PC-3 (cell line): Measurements from ENCODE around the gene SNX21. TPM values are rescaled to one million over a fixed set of nuclear protein-coding genes. Genes with fewer than 3 reads are reported as not detected.

ENCODE experiments used
- ATAC-seq: fragments of 200-7000 bp; cut with Tn5 transposase; 2 replicates; pipeline ENCODE4 v1.9.1; 2020; ENCODE audit warnings: mild to moderate bottlenecking, moderate library complexity
- BruUV-seq: library from RNA; stranded (reverse); fragments of 400-500 nt; replicated peaks from 2 replicates; lab custom pipeline; 2021; lab: Mats Ljungman, UMichigan
- CTCF ChIA-PET: fragments of 300-600 bp; sonication (Branson Sonifier 250); formaldehyde crosslinking; loops from one replicate; lab custom pipeline; 2022; ENCODE audit warnings: antibody characterized with exemption; lab: Charles Lee
- POLR2A ChIA-PET: fragments of 300-600 bp; sonication (Branson Sonifier 250); formaldehyde crosslinking; loops from one replicate; lab custom pipeline; 2022; ENCODE audit warnings: antibody characterized with exemption; ENCODE audit not compliant: unreplicated experiment; lab: Charles Lee
- DNase-seq: peaks from one replicate; pipeline ENCODE4 v3.0.0-alpha.2; 2015
- H2AFZ ChIP-seq: fragments of 300-600 bp; sonication (generic); 2 replicates; pipeline ENCODE4 v1.6.0; 2016; ENCODE audit warnings: antibody characterized with exemption, low read length
- H3F3A ChIP-seq: fragments of 300-600 bp; sonication (generic); one replicate; pipeline ENCODE4 v1.6.0; 2017; ENCODE audit warnings: antibody characterized with exemption, low read length, control low read depth, mild to moderate bottlenecking; ENCODE audit not compliant: unreplicated experiment
- H3K27ac ChIP-seq: fragments of 300-600 bp; sonication (generic); 2 replicates; pipeline ENCODE4 v1.5.1; 2016; ENCODE audit warnings: mild to moderate bottlenecking, low read length
- H3K27me3 ChIP-seq: fragments of 300-600 bp; sonication (generic); 2 replicates; pipeline ENCODE4 v1.6.1; 2016; ENCODE audit warnings: low read length, mixed read lengths
- H3K36me3 ChIP-seq: fragments of 300-600 bp; sonication (generic); 2 replicates; pipeline ENCODE4 v1.6.1; 2016; ENCODE audit warnings: low read depth, mixed run types, low read length, mixed read lengths
- H3K4me1 ChIP-seq: fragments of 300-600 bp; sonication (generic); 2 replicates; pipeline ENCODE4 v1.5.1; 2016; ENCODE audit warnings: low read length; ENCODE audit not compliant: insufficient read depth
- H3K4me2 ChIP-seq: fragments of 300-600 bp; sonication (generic); 2 replicates; pipeline ENCODE4 v1.6.0; 2016; ENCODE audit warnings: low read length
- H3K4me3 ChIP-seq: fragments of 300-600 bp; sonication (generic); 2 replicates; pipeline ENCODE4 v1.5.1; 2016; ENCODE audit warnings: mild to moderate bottlenecking, low read length, mixed read lengths
- H3K79me2 ChIP-seq: fragments of 300-600 bp; sonication (generic); 2 replicates; pipeline ENCODE4 v1.6.1; 2017; ENCODE audit warnings: low read length, mixed read lengths
- H3K9ac ChIP-seq: fragments of 300-600 bp; sonication (generic); 2 replicates; pipeline ENCODE4 v1.6.0; 2016; ENCODE audit warnings: mild to moderate bottlenecking, low read length
- H3K9me2 ChIP-seq: fragments of 300-600 bp; sonication (generic); replicated peaks from 2 replicates; pipeline ENCODE4 v1.6.1; 2016; ENCODE audit warnings: mixed run types, low read length, mixed read lengths
- H3K9me3 ChIP-seq: fragments of 300-600 bp; sonication (generic); 2 replicates; pipeline ENCODE4 v1.6.1; 2016; ENCODE audit warnings: low read length, mixed read lengths
- H4K20me1 ChIP-seq: fragments of 300-600 bp; sonication (generic); 2 replicates; pipeline ENCODE4 v1.6.1; 2016; ENCODE audit warnings: low read length, mixed read lengths
- EZH2 ChIP-seq: fragments of 300-600 bp; sonication (generic); IDR thresholded peaks from one replicate; pipeline ENCODE4 v1.6.1; 2017; ENCODE audit warnings: antibody characterized with exemption, mild to moderate bottlenecking, low read length; ENCODE audit not compliant: unreplicated experiment
- EZH2phosphoT487 ChIP-seq: fragments of 300-600 bp; sonication (generic); IDR thresholded peaks from 2 replicates; pipeline ENCODE4 v1.6.1; 2018; ENCODE audit warnings: mild to moderate bottlenecking, antibody characterized with exemption, low read length, borderline replicate concordance
- intact Hi-C: fragments of 100-400 bp; cut with micrococcal nuclease; formaldehyde crosslinking; loops from 2 replicates; pipeline ENCODE4 v1.9.0; 2023
- total RNA-seq: library from RNA; depleted of rRNA; stranded (reverse); fragments of >200 nt; gene quantifications from 2 replicates; pipeline ENCODE4 v1.2.3, GENCODE V29; 2014; rRNA removed
- TF ChIP-seq, protein P1 (sequence below): fragments of 300-600 bp; sonication (generic); conservative IDR thresholded peaks from 2 replicates; pipeline ENCODE4 v1.5.1; 2017; ENCODE audit warnings: antibody characterized with exemption, low read depth, mild to moderate bottlenecking, low read length

Gene SNX21
- total RNA-seq, 1 experiment from 2014 or later, result 90.1 TPM

DNA sequence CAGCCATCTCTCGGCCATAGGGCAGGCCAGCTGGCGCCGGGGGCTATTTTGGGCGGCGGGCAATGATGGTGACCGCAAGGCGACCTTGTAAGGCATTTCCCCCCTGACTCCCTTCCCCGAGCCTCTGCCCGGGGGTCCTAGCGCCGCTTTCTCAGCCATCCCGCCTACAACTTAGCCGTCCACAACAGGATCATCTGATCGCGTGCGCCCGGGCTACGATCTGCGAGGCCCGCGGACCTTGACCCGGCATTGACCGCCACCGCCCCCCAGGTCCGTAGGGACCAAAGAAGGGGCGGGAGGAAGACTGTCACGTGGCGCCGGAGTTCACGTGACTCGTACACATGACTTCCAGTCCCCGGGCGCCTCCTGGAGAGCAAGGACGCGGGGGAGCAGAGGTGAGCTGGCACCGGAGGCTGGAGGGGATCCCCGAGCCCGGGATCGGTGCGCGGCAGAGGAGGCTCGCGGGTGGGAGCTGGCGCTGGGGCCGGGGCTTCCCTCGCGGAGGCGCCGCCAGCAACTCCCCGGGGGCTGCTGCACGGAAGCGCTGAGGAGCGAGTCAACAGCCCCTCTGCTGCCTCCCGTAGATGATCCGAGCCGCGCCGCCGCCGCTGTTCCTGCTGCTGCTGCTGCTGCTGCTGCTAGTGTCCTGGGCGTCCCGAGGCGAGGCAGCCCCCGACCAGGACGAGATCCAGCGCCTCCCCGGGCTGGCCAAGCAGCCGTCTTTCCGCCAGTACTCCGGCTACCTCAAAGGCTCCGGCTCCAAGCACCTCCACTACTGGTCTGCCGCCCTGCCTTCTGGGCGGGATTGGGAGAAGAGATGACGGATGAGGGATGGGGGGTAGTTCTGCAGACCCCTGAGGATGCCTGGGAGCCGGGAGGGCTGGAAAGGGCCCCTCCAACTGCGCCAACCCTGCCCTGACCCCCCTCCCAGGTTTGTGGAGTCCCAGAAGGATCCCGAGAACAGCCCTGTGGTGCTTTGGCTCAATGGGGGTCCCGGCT, 57.7 kb downstream of the SNX21 start, which contains the start of the genes CTSA and NEURL2:
TSS of gene CTSA (plus strand) at position 351 of the 999 bp plus-strand sequence. CDS start at position 585, 234 bp downstream.
TSS of gene NEURL2 (minus strand) at position 224 of the 999 bp plus-strand sequence. CDS start at position 7, 217 bp downstream.
- Histone ChIP-seq H3K4me2 (peak within 1 kb of the TSS; percentile 96), H3K79me2 (peaks cover 14% of the 10 kb centered on the region; the same call in 1 of the 2 replicates), H3K4me1 (peaks cover 23% of the 10 kb centered on the region), H2AFZ (peak within 1 kb of the TSS; percentile 89), H3K9me2 (no peaks in the 10 kb centered on the region), H3K27ac (peak within 1 kb of the TSS; percentile 16), H3F3A (no peaks in the 10 kb centered on the region), H3K4me3 (peak within 1 kb of the TSS; percentile 78), H3K9ac (peak within 1 kb of the TSS; percentile 76), H4K20me1 (no peaks in the 10 kb centered on the region), H3K9me3 (no peaks in the 10 kb centered on the region), H3K27me3 (no peaks in the 10 kb centered on the region), H3K36me3 (peaks cover 7% of the 10 kb centered on the region; the same call in 1 of the 2 replicates)
- CTCF ChIA-PET, result interaction anchor here (0.6 to 1.0 kb wide), 3 partner anchors 55 to 79 kb away, joined by 3 to 4 read pairs (median 3); no protein-coding TSS in a partner anchor
- POLR2A ChIA-PET, result interaction anchor here (0.5 to 0.6 kb wide), 2 partner anchors 13 to 57 kb away, joined by 3 read pairs; partner anchors contain the start of gene SNX21
- intact Hi-C loops, result loop anchor here (5.0 kb wide), 1 partner anchor 79 kb away; the partner anchor contains the start of gene UBE2C
- TF ChIP-seq EZH2phosphoT487, result no peak
- TF ChIP-seq, protein P1, sequence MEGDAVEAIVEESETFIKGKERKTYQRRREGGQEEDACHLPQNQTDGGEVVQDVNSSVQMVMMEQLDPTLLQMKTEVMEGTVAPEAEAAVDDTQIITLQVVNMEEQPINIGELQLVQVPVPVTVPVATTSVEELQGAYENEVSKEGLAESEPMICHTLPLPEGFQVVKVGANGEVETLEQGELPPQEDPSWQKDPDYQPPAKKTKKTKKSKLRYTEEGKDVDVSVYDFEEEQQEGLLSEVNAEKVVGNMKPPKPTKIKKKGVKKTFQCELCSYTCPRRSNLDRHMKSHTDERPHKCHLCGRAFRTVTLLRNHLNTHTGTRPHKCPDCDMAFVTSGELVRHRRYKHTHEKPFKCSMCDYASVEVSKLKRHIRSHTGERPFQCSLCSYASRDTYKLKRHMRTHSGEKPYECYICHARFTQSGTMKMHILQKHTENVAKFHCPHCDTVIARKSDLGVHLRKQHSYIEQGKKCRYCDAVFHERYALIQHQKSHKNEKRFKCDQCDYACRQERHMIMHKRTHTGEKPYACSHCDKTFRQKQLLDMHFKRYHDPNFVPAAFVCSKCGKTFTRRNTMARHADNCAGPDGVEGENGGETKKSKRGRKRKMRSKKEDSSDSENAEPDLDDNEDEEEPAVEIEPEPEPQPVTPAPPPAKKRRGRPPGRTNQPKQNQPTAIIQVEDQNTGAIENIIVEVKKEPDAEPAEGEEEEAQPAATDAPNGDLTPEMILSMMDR, result peak; percentile 31
- TSS peak; percentile 58 for BruUV-seq
- DNase-seq (peak; percentile 87), ATAC-seq (peak; percentile 75)

DNA sequence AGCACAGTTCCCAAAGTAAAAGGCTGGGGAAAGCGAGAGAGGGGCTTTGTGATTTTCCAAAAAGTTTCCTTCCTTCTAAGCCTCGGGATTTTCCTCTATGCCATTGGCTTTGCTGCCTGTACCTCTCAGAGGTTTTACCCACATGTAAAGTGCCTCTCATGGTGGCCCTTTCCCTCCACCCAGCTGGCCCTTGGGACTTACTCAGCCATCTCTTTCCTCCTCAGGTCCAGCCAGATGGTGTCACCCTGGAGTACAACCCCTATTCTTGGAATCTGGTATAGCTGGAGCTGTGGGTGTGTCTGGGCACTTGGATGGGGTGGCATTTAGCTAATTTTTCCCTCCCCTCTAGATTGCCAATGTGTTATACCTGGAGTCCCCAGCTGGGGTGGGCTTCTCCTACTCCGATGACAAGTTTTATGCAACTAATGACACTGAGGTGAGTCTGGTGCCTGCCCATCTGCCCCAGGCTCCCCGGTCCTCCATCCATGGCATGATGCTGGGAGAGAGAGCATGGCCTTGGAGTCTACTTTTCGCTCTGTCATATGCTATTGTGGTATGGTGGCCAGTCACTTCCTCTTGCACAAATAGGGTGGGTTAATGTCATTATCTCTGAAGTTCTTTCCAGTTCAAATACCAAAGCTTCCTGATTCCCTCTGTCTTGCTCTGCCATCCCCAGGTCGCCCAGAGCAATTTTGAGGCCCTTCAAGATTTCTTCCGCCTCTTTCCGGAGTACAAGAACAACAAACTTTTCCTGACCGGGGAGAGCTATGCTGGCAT, 58.6 kb downstream of the SNX21 start:
- POLR2A ChIA-PET, result interaction anchor here (0.5 to 0.6 kb wide), 2 partner anchors 12 to 27 kb away, joined by 3 to 4 read pairs; no protein-coding TSS in a partner anchor
- BruUV-seq, result no TSS peak
- peaks cover 15% of the 10 kb centered on the region; the same call in 1 of the 2 replicates for H3K36me3 ChIP-seq
- CTCF ChIA-PET, result interaction anchor here (0.6 to 1.0 kb wide), 4 partner anchors 66 to 79 kb away, joined by 3 read pairs; no protein-coding TSS in a partner anchor
- TF ChIP-seq, protein P1, result peak; percentile 57
- TF ChIP-seq EZH2, result no peak
- H3K9me3 ChIP-seq, result no peaks in the 10 kb centered on the region
- no peaks in the 10 kb centered on the region for H4K20me1 ChIP-seq
- H3K79me2 ChIP-seq, result 0 out of 2 replicates have a peak, but pooled peaks cover 10% of the 10 kb centered on the region
- no peaks in the 10 kb centered on the region for H3F3A ChIP-seq
- H3K4me3 ChIP-seq, result peak overlapping the region; percentile 78
- H3K4me1 ChIP-seq, result peaks cover 23% of the 10 kb centered on the region
- no peak overlapping the region for H3K27ac ChIP-seq
- DNase-seq (peak; percentile 55), ATAC-seq (peak; percentile 63)
- peak overlapping the region; percentile 76 for H3K9ac ChIP-seq
- peak overlapping the region; percentile 96 for H3K4me2 ChIP-seq
- H3K9me2 ChIP-seq, result no peaks in the 10 kb centered on the region
- H2AFZ ChIP-seq, result peak overlapping the region; percentile 89
- H3K27me3 ChIP-seq, result no peaks in the 10 kb centered on the region
- intact Hi-C loops, result loop anchor here (5.0 kb wide), 1 partner anchor 80 kb away; the partner anchor contains the start of gene UBE2C

Other genes starting within 250 kb of the SNX21 start
- not detected in 2 replicates for gene WFDC10A, start 204.1 kb upstream of the SNX21 start, total RNA-seq
- gene WFDC9, start 202.5 kb upstream of the SNX21 start, total RNA-seq, result not detected in 2 replicates
- not detected in 2 replicates for gene WFDC11, start 163.6 kb upstream of the SNX21 start, total RNA-seq
- not detected in 2 replicates for gene WFDC13, start 131.8 kb upstream of the SNX21 start, total RNA-seq
- gene WFDC10B, start 128.8 kb upstream of the SNX21 start, total RNA-seq, result not detected in 2 replicates
- gene SPINT4, start 111.5 kb upstream of the SNX21 start, total RNA-seq, result not detected in 2 replicates
- 3.0 and 6.0 TPM in 2 replicates for gene WFDC3, start 41.9 kb upstream of the SNX21 start, total RNA-seq
- 187 and 194 TPM in 2 replicates for gene DNTTIP1, start 41.8 kb upstream of the SNX21 start, total RNA-seq
- 251 and 304 TPM in 2 replicates for gene UBE2C, start 21.2 kb upstream of the SNX21 start, total RNA-seq
- not detected in 2 replicates for gene TNNC2, start 6.5 kb upstream of the SNX21 start, total RNA-seq
- 57.4 and 58.8 TPM in 2 replicates for gene ACOT8, start 23.6 kb downstream of the SNX21 start, total RNA-seq
- 2.1 and 4.2 TPM in 2 replicates for gene ZSWIM3, start 23.8 kb downstream of the SNX21 start, total RNA-seq
- 9.4 and 16.3 TPM in 2 replicates for gene ZSWIM1, start 47.4 kb downstream of the SNX21 start, total RNA-seq
- 0.40 and 0.46 TPM in 2 replicates for gene SPATA25, start 53.8 kb downstream of the SNX21 start, total RNA-seq
- 2.3 and 3.7 TPM in 2 replicates for gene NEURL2, start 57.4 kb downstream of the SNX21 start, total RNA-seq
- gene CTSA, start 57.5 kb downstream of the SNX21 start, total RNA-seq, result 98.0 and 129 TPM in 2 replicates
- gene PLTP, start 78.4 kb downstream of the SNX21 start, total RNA-seq, result 56.6 and 61.5 TPM in 2 replicates
- 18.4 and 20.2 TPM in 2 replicates for gene PCIF1, start 100.9 kb downstream of the SNX21 start, total RNA-seq
- 32.2 and 36.9 TPM in 2 replicates for gene ZNF335, start 138.4 kb downstream of the SNX21 start, total RNA-seq
- 0.77 and 1.0 TPM in 2 replicates for gene MMP9, start 175.1 kb downstream of the SNX21 start, total RNA-seq
- gene SLC12A5, start 195.4 kb downstream of the SNX21 start, total RNA-seq, result 2.4 TPM in 1 of 2 replicates, not detected in the other